IPS-NIHi11 (cell line): Measurements from ENCODE around the gene GRB14.
"Not testable (repeated sequence)": the region's sequence is repeated elsewhere in the genome, so short reads cannot be mapped to it uniquely, and the experiment has no call there.

ENCODE experiments used
- DNase-seq: peaks from one replicate; pipeline ENCODE4 v3.0.0; 2012; ENCODE audit warnings: mixed read lengths, low spot score

The GRB14 gene

GRCh38 chr2:164495491-164496223, 125.6 kb downstream of the GRB14 start:
- DNase-seq = peak; percentile 50

- no peak for DNase-seq
Observed at GRCh38 chr2:164485541-164485940, 135.7 kb downstream of the GRB14 start.

GRCh38 chr2:164479460-164479859, 141.8 kb downstream of the GRB14 start:
- DNase-seq = peak; percentile 21

- no peak for DNase-seq
Observed at GRCh38 chr2:164478205-164478604, 143.1 kb downstream of the GRB14 start.

GRCh38 chr2:164474873-164475272, 146.4 kb downstream of the GRB14 start:
- DNase-seq = no peak

- no peak for DNase-seq
Observed at GRCh38 chr2:164473021-164473420, 148.3 kb downstream of the GRB14 start.

GRCh38 chr2:164465047-164465446, 156.2 kb downstream of the GRB14 start:
- not testable (repeated sequence) for DNase-seq

- no peak for DNase-seq
Observed at GRCh38 chr2:164464376-164464775, 156.9 kb downstream of the GRB14 start.

- DNase-seq = peak; percentile 25
Observed at GRCh38 chr2:164458792-164459191, 162.5 kb downstream of the GRB14 start.

- DNase-seq = no peak
Observed at GRCh38 chr2:164457271-164457670, 164.0 kb downstream of the GRB14 start.

- no peak for DNase-seq
Observed at GRCh38 chr2:164456619-164457018, 164.7 kb downstream of the GRB14 start.

GRCh38 chr2:164453656-164454305, 167.5 kb downstream of the GRB14 start:
- no peak for DNase-seq

GRCh38 chr2:164450278-164450677, 171.0 kb downstream of the GRB14 start:
- no peak for DNase-seq

- DNase-seq = no peak
Observed at GRCh38 chr2:164449706-164450105, 171.6 kb downstream of the GRB14 start.

- DNase-seq = no peak
Observed at GRCh38 chr2:164447660-164448059, 173.6 kb downstream of the GRB14 start.
